ENCODE data around the gene SEMA6C.

DNA sequence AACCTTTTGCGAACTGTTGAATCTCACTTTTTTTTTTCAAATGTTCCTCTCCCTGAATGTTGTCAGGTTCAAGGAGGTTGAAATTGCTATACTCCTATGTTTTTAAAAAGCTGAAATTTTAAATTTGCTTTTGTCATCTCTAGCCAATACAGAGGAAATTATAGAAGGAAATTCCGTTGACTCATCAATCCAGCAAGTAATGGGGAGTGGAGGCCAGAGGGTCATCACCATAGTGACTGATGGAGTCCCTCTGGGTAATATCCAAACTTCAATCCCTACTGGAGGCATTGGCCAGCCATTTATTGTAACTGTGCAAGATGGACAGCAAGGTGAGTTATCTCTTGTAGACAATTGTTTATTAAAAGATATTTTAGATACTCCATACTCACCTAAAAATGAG, 39.5 kb downstream of the SEMA6C start:
- TF ChIP-seq, protein P1, sequence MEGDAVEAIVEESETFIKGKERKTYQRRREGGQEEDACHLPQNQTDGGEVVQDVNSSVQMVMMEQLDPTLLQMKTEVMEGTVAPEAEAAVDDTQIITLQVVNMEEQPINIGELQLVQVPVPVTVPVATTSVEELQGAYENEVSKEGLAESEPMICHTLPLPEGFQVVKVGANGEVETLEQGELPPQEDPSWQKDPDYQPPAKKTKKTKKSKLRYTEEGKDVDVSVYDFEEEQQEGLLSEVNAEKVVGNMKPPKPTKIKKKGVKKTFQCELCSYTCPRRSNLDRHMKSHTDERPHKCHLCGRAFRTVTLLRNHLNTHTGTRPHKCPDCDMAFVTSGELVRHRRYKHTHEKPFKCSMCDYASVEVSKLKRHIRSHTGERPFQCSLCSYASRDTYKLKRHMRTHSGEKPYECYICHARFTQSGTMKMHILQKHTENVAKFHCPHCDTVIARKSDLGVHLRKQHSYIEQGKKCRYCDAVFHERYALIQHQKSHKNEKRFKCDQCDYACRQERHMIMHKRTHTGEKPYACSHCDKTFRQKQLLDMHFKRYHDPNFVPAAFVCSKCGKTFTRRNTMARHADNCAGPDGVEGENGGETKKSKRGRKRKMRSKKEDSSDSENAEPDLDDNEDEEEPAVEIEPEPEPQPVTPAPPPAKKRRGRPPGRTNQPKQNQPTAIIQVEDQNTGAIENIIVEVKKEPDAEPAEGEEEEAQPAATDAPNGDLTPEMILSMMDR (IDR thresholded peaks at IDR 0.05) = no peak
- TF ChIP-seq POLR2A (IDR thresholded peaks at IDR 0.05) = no peak

Measured in esophagus squamous epithelium (tissue), 4 donors.